Erythroblast (primary cell): Measurements from ENCODE around the gene NPAS2.

ENCODE experiments used
- DNase-seq, 2 experiments: peaks; one replicate each; lab custom pipeline; 2025; lab: John Stamatoyannopoulos, UW
- GATA1 ChIP-seq: IDR thresholded peaks from 2 replicates; pipeline ENCODE4 v1.6.1; 2011; ENCODE audit warnings: low read depth, mild to moderate bottlenecking, control low read depth, low read length, moderate library complexity
- POLR2A ChIP-seq: IDR thresholded peaks from 2 replicates; pipeline ENCODE4 v1.6.1; 2011; ENCODE audit warnings: mild to moderate bottlenecking, low read length

The NPAS2 gene

DNA sequence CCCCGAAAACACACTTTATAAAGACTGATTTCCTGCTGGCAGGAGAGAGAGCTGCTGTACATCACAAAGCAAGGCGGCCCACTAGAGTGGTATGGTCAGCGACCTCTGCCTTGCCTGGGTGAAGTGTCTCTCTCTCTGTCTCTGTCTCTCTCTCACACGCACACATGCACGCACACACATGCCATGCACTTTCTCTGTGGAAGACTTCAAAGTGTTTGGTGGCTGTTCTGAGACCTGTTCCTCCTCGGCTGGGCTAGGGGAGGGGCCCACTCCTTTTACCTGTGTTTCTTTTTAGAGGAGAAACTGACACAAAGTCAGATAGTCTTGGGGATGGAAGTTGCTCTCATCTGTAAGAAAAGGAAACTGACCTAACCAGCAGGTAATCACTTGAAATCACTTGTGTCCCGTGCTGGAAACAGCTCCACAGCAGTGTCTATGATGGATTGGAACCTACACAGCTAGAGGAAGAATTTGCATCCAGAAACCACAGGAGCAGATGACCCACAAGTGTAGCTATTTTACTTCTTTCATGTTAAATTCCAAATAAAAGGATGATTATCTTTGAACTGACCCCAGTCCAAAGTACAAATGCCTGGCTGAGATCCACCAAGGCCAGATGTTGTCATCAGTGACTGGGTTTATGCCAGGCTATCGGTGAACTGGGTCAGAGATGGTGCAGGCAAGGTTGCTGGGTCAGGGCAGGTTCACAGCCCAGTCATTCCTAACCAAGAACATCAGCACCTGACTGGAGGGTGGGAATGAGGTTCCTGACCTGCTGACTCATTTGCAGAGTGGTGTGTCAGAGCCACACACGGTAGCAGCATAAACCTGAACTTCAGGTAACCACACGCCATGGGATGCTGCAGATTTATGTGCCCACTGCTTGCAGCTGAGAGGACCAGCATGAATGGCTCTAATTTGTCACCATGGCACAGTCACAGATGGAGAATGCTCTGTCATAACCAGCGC is 63.0 kb downstream of the NPAS2 start:
- no peak for DNase-seq
- TF ChIP-seq POLR2A (no peak), GATA1 (no peak)

DNA sequence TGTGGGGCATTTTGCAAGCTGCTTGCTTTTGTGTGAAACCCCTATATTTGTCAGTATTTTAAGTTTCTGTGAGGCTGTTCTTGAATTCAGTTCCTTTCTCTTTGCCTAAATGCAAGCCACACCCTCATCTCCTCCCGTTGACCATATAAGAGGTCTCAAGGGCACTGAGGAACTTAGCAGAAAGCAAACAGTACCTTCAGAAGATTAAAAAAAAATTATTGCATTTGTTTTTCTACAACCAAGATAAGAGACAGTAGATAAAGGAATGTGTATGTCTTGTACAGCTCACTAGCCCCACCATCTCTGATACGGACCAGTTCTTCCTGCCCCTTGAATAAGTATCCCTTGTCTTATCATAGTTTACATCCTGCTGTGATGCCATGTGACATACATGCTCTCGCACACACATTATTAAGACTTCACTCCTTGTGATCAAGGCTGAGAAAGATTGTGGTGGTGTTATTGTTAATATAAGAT is 64.2 kb downstream of the NPAS2 start:
- TF ChIP-seq GATA1 = no peak
- no peak for TF ChIP-seq POLR2A

GRCh38 chr2:100886085-100886484 is 66.1 kb downstream of the NPAS2 start:
- DNase-seq = no peak

More for the DNA sequence above, 64.2 kb downstream of the NPAS2 start:
- DNase-seq = peak; percentile 3 to 42

GRCh38 chr2:100887039-100887578 is 67.2 kb downstream of the NPAS2 start:
- TF ChIP-seq GATA1 (no peak), POLR2A (no peak)
- no peak for DNase-seq

More at GRCh38 chr2:100886085-100886484, 66.1 kb downstream of the NPAS2 start:
- TF ChIP-seq POLR2A = no peak
- no peak for TF ChIP-seq GATA1

- DNase-seq = no peak
Measured at GRCh38 chr2:100887713-100888495, 68.0 kb downstream of the NPAS2 start.

GRCh38 chr2:100888601-100889000 is 68.7 kb downstream of the NPAS2 start:
- no peak for DNase-seq
- no peak for TF ChIP-seq GATA1
- no peak for TF ChIP-seq POLR2A

More at GRCh38 chr2:100887713-100888495, 68.0 kb downstream of the NPAS2 start:
- TF ChIP-seq POLR2A (no peak), GATA1 (no peak)

- TF ChIP-seq POLR2A = no peak
- TF ChIP-seq GATA1 = no peak
- DNase-seq = no peak
Measured at GRCh38 chr2:100889286-100889685, 69.3 kb downstream of the NPAS2 start.

- no peak for TF ChIP-seq GATA1
- TF ChIP-seq POLR2A = no peak
Measured at GRCh38 chr2:100891906-100892642, 72.1 kb downstream of the NPAS2 start.

DNA sequence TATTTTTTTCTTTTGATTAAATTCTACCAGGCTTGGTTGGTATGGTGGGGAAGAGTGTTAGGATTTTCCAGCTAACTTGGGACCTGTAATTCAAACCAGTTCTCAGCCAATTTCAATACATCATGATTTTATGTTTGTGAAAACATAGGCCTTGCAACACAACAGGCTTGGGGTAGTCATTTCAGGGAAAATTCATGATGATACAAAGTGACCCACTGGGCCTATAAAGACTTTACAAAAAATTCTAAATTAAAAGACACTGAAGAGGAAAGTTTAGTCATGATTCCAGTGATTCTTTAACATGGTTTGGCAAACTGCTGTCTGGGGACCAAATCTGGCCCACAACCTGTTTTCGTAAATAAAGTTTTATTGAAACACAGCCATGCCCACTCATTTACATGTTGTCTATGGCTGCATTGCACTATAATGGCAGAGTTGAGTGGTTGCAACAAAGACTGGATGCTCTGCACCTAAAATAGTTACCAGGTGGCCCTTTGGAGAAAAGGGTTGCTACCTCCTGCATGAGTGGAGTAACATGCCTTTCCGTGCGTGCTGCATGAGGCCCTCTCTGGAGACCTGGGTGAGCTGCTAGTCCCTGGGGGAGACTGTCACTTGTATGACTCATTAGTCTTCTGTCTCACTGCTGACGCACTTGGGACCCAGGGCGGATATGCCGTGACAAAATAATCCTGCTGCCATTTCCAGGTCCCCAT is 73.6 kb downstream of the NPAS2 start:
- TF ChIP-seq GATA1 (no peak), POLR2A (no peak)
- DNase-seq = peak in 1 of 2 experiments; percentile 2

More at GRCh38 chr2:100891906-100892642, 72.1 kb downstream of the NPAS2 start:
- DNase-seq = peak; percentile 40 to 49

DNA sequence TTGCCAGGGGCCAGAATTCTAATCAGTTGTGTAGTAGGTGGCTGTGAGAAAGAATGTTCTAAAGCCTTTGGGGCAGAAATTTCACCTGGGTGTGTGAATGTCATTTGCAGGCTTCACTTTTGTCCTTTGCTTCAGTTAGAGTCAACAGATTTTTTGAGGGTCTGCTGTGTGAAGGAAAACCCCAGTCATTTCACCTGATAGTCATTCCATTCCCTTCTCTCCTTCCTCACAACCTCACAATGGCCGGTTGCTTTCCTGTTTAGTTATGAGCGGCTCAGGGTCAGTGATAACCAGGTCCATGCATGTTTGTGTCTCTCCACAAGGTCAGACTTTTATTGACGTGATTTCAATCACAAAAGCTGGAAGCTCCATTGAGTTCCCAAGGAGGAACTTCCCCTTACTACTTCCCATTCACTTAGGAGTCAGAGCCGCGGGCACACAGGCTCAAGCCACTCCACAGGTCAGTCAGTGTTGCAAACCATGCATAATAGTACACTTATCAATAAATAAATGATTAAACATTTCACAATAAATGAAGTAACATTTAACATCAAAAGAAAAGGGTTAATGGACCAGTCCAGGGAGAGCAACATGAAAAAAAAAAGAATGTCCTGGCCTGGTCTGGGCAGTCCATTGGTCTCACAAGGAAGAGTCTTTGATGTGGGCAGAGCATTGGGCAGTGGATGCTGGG is 74.3 kb downstream of the NPAS2 start:
- TF ChIP-seq GATA1 (no peak), POLR2A (no peak)
- DNase-seq = no peak

DNA sequence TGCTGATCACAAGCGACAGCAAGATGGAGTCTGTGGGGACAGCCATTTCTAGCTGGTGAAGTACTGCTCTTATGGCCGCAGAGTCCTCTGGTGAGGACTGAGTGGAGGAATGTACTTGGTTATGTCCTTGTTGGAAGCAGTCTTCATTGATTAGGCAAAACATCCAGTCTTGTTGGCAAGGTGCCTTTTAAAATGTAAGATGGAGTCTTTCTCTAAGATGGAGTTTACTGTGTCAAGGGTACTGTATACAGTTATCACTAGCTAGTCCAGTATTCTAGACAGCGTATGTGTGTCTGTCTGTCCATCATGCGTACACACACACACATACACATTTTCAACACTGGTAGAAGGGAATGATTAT is 74.8 kb downstream of the NPAS2 start:
- DNase-seq = no peak
- TF ChIP-seq GATA1 = no peak
- no peak for TF ChIP-seq POLR2A

DNA sequence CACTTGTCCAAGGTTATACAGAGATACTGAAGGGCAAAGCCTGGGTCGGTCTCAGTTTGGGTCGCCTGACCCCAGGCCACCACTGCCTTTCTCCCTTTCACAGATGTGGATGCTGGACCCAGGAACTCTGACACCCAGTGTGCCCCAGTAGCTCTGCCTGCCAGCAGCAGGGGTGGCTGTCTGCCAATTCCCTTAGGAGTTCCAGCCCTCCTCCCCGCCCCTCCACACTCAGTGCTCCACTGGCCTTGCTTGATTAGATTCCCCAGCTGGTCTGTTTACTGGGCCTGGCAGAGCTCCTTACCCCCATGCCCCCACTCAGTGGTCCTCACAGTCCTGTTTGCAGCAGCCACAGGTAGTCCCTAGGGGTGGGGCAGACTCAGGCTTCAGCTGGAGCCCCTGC is 75.5 kb downstream of the NPAS2 start:
- TF ChIP-seq POLR2A (no peak), GATA1 (no peak)
- peak; percentile 59 to 71 for DNase-seq
